ENCODE measurements around the gene DNM1. TPM values are rescaled to one million over a fixed set of nuclear protein-coding genes. Genes with fewer than 3 reads are reported as not detected.

DNM1 gene
- total RNA-seq, 2 experiments from 2014 or later = 0.60 to 1.0 TPM

DNA sequence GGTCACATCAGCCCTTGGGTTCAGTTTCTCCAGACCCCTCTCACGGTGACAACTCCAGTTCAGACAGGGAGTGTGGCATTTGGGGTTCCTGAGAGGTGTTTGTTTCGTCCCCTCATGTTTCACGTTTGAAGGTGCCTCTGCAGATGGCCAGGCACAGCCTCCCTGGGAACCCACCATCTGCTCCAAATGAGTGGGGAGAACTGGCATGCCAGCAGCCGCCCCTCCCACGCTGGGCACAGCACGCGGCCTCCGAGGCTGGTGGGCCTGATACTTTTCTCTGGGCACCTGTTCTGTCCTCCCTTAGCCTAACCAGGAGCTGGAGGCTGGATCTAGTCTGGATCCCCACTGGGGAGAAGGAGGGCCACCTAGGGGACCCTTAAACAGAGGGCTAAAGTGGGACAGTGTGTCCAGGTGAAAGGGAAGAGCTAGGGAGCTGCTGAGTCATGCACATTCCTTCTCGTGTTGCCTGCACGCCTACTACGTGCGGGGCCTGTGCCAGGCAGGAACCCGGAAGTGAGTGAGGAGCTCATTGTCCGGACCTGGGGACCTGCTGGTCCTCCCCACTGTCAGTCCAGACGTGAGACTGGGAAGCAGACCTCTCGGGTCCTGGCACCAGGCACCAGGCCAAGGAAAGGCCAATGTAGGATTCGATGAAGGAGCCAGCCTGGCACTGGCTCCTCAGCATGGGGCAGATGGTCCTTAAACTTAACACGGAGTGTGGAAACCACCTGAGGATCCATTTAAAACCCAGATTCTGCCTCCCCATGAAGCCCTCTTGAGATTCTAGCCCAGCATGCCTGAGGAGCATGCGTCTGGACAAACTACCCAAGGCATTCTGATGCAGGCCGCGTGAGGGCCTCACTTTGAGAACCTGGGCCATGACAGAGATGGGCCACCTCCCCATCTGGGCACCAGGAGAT, 11.7 kb downstream of the DNM1 start:
- Mint-ChIP-seq H3K4me1 (peaks cover 14% of the 10 kb centered on the region), H3K36me3 (ENCODE audit: low read depth) (no peaks in the 10 kb centered on the region), H3K4me3 (no peak overlapping the region), H3K27me3 (peaks cover 22% of the 10 kb centered on the region), H3K9me3 (no peaks in the 10 kb centered on the region), H3K27ac (no peak overlapping the region)
- DNase-seq = no peak
- ChIA-PET POLR2A (no interaction called here), CTCF (interaction anchor here (1.5 kb wide), 1 partner anchor 272 kb away, joined by 3 read pairs; no protein-coding TSS in a partner anchor)

DNA sequence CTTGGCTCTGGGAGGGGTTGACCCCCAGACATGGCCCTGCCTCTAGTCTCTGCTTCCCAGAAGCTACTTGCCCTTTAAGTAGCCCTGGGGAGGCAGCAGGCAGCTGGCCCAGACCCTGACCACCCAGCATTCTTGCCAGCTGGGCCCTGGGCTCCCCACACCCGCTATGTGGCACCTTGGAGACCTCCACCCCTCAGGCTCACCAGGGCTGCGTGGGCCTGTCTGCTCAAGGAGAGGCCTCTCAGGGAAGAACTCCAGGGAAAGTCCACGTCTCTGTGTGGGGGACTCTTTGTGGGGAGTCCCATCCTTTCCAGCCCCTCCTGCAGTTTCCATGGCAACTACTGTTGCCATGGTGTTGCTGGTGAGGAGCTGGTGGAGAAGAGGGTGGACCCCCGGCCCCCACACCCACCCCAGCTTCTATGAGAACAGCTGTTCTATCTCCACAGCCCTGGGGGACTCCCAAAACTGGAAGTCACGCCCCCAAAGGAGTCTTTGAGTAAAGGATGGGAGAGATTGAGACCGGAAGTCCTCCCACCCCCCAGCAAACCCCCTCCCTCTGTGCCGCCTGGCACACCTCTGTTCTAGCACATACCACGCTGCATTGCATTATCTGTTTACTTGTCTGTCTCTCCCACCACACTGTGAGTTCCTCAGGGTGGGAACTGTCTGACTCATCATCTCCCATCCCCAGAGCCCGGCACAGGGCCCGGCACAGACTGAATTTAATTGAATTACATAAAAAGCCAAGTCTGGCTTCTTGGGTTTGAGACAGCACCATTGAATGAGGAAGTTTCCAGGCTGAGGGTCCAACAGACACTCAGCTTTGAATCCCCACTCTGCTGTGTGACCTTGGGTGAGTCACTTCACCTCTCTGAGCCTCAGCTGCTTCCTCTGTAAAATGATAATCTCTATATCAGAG, 12.6 kb downstream of the DNM1 start:
- H3K27me3 Mint-ChIP-seq = peaks cover 22% of the 10 kb centered on the region
- H3K4me3 Mint-ChIP-seq = no peak overlapping the region
- H3K9me3 Mint-ChIP-seq = no peaks in the 10 kb centered on the region
- peaks cover 14% of the 10 kb centered on the region for H3K4me1 Mint-ChIP-seq
- peak overlapping the region; percentile 19 for H3K27ac Mint-ChIP-seq
- H3K36me3 Mint-ChIP-seq (ENCODE audit: low read depth) = no peaks in the 10 kb centered on the region
- CTCF ChIA-PET = no interaction called here
- DNase-seq = no peak
- POLR2A ChIA-PET = no interaction called here

DNA sequence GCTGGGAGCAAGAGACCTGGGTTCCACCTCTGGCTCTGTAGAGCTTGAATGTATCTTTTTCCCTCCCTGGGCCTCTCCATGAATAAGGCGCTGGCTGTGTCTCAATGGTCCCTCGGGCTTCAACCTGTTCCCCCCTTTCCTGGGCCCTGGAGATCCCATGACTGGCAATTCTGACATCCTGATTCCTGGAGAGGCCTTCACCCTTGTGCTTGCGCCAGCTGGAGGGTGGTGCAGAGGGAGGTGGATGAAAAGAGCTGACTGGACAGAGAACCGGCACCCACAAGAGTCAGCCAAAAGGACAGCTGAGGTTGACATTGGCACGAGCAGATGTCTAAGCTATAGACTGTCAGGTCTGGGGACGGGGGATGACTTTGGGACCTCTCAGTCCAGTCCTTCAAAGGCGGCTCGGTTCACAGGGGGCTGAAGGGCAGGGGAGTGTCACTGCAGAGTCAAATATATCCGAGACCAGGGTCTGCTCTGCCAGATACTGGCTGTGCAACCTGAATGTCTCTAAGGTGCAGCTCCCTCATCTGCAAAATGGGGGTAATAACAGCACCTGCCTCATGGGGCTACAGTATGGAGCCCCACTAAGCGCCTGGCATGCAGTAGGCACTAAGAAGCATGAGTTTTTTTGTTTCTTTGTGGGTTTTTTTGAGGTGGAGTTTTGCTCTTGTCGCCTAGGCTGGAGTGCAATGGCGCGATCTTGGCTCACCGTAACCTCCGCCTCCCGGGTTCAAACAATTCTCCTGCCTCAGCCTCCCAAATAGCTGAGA, 13.8 kb downstream of the DNM1 start:
- Mint-ChIP-seq H3K27ac (no peak overlapping the region), H3K36me3 (ENCODE audit: low read depth) (no peaks in the 10 kb centered on the region), H3K4me3 (no peak overlapping the region), H3K9me3 (no peaks in the 10 kb centered on the region), H3K27me3 (peaks cover 17% of the 10 kb centered on the region), H3K4me1 (peaks cover 14% of the 10 kb centered on the region)
- no peak for DNase-seq
- ChIA-PET POLR2A (no interaction called here), CTCF (interaction anchor here (0.5 to 1.9 kb wide), 3 partner anchors 10 to 736 kb away, joined by 3 to 5 read pairs (median 3); no protein-coding TSS in a partner anchor)

DNA sequence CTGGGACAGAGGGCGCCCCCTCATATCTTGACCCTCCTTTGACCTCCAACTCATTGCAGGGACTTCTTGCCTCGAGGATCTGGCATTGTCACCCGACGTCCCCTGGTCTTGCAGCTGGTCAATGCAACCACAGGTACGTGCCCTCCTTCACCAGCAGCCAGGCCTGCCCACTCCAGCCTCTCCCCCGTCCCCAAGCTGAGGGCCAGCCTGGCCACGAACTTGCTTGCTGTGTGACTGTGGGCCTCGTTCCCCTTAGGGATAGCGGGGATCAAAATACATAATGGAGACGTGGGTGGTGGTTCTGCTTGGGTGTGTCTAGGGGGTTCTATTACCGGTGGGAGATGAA, 15.0 kb downstream of the DNM1 start:
- ChIA-PET POLR2A (no interaction called here), CTCF (interaction anchor here (0.6 to 2.1 kb wide), 5 partner anchors 11 to 53 kb away, joined by 3 to 12 read pairs (median 4); partner anchors contain the start of gene CIZ1)
- Mint-ChIP-seq H3K27ac (peak overlapping the region; percentile 67), H3K27me3 (peaks cover 7% of the 10 kb centered on the region), H3K4me3 (peak overlapping the region; percentile 71), H3K9me3 (no peaks in the 10 kb centered on the region), H3K36me3 (ENCODE audit: low read depth) (no peaks in the 10 kb centered on the region), H3K4me1 (peaks cover 14% of the 10 kb centered on the region)
- DNase-seq = no peak

DNA sequence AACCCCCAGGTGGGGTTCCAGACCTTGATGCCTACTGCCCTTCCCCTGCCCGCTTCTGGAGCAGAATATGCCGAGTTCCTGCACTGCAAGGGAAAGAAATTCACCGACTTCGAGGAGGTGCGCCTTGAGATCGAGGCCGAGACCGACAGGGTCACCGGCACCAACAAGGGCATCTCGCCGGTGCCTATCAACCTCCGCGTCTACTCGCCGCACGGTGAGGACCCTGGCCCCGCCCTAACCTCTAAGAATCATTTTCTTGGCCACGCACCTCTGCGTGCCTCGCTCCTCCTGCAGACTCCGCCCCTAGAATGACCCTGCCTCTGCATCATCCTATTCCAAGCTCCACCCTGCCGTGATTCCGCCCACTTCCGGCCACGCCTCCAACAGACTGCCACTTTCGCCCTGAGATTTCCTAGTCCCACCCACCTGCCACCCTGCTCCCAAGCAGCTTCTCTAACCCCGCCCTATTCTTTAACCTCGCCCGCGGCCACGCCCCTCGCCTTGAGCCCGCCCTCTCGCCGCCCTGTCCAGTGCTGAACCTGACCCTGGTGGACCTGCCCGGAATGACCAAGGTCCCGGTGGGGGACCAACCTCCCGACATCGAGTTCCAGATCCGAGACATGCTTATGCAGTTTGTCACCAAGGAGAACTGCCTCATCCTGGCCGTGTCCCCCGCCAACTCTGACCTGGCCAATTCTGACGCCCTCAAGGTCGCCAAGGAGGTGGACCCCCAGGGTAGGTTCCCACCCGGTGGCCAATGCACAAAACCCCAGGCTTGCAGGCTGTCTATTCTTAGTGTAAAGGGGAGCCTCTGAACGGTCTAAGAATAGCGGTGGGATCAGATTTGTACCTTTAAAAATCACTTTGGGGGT, 15.6 kb downstream of the DNM1 start:
- POLR2A ChIA-PET = no interaction called here
- peaks cover 14% of the 10 kb centered on the region for H3K4me1 Mint-ChIP-seq
- no peaks in the 10 kb centered on the region for H3K9me3 Mint-ChIP-seq
- CTCF ChIA-PET = interaction anchor here (0.6 to 2.1 kb wide), 5 partner anchors 12 to 53 kb away, joined by 3 to 12 read pairs (median 4); partner anchors contain the start of gene CIZ1
- H3K27ac Mint-ChIP-seq = peak overlapping the region; percentile 67
- H3K36me3 Mint-ChIP-seq (ENCODE audit: low read depth) = no peaks in the 10 kb centered on the region
- H3K4me3 Mint-ChIP-seq = peak overlapping the region; percentile 71
- H3K27me3 Mint-ChIP-seq = peaks cover 6% of the 10 kb centered on the region
- DNase-seq = peak; percentile 95

DNA sequence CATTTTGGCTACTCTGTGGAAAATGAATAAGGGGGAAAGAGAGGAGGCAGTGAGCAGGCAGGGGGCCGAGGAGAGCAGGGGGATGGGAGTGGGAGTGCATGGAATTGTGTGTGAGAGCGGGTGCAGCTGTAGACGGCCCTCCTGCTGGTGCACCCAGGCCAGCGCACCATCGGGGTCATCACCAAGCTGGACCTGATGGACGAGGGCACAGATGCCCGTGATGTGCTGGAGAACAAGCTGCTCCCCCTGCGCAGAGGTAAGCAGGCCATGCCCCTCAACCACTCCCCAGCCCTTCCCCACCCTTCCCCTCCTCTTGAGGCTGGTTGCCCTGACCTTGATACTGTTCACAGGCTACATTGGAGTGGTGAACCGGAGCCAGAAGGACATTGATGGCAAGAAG, 16.7 kb downstream of the DNM1 start:
- no peak overlapping the region for H3K4me3 Mint-ChIP-seq
- no peak overlapping the region for H3K27ac Mint-ChIP-seq
- ChIA-PET POLR2A (no interaction called here), CTCF (interaction anchor here (2.1 kb wide), 2 partner anchors 21 to 29 kb away, joined by 5 to 12 read pairs; partner anchors contain the start of gene CIZ1)
- H3K36me3 Mint-ChIP-seq (ENCODE audit: low read depth) = no peaks in the 10 kb centered on the region
- peaks cover 6% of the 10 kb centered on the region for H3K27me3 Mint-ChIP-seq
- H3K9me3 Mint-ChIP-seq = no peaks in the 10 kb centered on the region
- DNase-seq = no peak
- peaks cover 14% of the 10 kb centered on the region for H3K4me1 Mint-ChIP-seq

DNA sequence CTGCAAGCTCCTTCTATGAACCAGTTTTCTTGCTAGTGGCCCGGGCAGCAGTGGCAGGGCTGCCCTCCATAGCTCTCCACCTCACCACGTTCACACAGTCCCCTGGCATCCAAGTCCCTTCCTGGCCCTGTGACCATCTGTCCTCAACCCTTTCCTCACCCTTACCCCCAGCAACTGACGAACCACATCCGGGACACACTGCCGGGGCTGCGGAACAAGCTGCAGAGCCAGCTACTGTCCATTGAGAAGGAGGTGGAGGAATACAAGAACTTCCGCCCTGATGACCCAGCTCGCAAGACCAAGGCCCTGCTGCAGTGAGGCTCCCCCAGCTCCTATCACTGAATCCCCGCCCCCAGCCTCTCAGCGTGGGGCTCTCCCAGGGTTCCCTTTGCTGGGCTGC, 18.8 kb downstream of the DNM1 start:
- POLR2A ChIA-PET = no interaction called here

DNA sequence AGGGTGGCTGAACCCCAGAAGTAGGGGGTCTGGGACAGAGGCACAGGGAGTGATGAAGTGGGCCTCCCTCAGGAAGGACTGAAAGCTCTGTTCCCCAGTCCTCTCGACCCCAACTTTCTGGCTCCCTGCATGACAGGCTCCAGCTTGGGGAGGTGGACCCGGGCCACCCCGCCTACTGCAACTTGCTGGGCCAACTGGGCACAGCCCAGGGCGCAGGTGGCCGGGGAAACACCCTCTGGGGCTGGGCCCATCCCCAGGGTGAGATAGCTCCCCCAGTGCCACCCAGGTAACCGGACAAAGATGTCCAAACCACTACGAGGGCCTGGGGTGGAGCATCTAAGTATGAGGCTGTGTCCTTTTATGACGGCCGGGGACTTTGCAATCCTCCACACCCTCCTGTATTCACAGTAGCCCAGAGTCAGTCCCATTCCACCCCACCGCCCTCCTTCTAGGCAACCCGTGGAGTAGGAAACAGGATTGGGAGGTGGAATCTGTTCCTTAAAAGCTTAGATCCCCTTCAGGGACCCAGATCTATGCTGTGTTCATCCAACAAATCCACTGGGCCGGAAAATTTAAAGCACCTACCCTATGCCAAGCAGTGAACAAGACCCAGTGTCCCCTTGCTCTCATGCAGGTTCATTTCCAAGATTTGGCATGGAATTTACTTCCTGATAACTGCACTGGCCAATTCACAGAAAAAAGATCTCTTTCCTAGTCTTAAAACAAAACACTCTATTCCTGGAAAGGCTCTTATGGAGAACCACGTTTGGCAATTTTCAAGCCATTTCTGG, 19.9 kb downstream of the DNM1 start:
- POLR2A ChIA-PET = no interaction called here
- CTCF ChIA-PET = interaction anchor here (1.2 to 2.0 kb wide), 2 partner anchors 24 to 32 kb away, joined by 3 to 7 read pairs; no protein-coding TSS in a partner anchor
- Mint-ChIP-seq H3K36me3 (ENCODE audit: low read depth) (no peaks in the 10 kb centered on the region), H3K27ac (no peak overlapping the region), H3K9me3 (no peaks in the 10 kb centered on the region), H3K27me3 (peaks cover 2% of the 10 kb centered on the region), H3K4me3 (no peak overlapping the region), H3K4me1 (peaks cover 11% of the 10 kb centered on the region)
- no peak for DNase-seq

More for the DNA sequence above, 18.8 kb downstream of the DNM1 start:
- CTCF ChIA-PET = interaction anchor here (0.9 to 2.1 kb wide), 3 partner anchors 18 to 25 kb away, joined by 3 to 7 read pairs (median 5); partner anchors contain the start of gene DNM1
- H3K27me3 Mint-ChIP-seq = peaks cover 3% of the 10 kb centered on the region
- no peaks in the 10 kb centered on the region for H3K9me3 Mint-ChIP-seq
- H3K36me3 Mint-ChIP-seq (ENCODE audit: low read depth) = no peaks in the 10 kb centered on the region
- peaks cover 14% of the 10 kb centered on the region for H3K4me1 Mint-ChIP-seq
- no peak overlapping the region for H3K27ac Mint-ChIP-seq
- no peak for DNase-seq
- H3K4me3 Mint-ChIP-seq = no peak overlapping the region

DNA sequence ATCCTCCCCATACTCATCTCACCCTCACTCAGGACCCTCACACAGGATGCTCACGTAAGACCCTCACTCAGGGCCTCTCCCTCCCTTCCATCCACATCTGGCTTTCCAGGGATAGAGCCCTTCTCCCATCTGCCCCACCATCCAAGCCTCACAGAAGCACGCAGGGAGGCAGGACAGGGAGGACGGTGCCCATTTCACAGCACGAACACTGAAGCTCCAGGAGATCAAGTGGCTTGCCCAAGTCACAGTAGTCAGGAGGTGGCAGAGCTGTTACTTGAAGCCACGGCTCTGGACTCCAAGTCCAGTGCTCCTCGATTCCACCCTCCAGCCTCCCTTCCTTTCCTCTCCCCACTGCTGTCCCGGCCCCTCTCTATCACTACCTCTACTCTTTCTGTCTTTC, 21.7 kb downstream of the DNM1 start:
- H3K4me3 Mint-ChIP-seq = no peak overlapping the region
- CTCF ChIA-PET = interaction anchor here (1.3 to 1.4 kb wide), 2 partner anchors 16 to 30 kb away, joined by 3 read pairs; no protein-coding TSS in a partner anchor
- no peaks in the 10 kb centered on the region for H3K9me3 Mint-ChIP-seq
- POLR2A ChIA-PET = no interaction called here
- no peak overlapping the region for H3K27ac Mint-ChIP-seq
- DNase-seq = no peak
- no peaks in the 10 kb centered on the region for H3K4me1 Mint-ChIP-seq
- no peaks in the 10 kb centered on the region for H3K27me3 Mint-ChIP-seq
- no peaks in the 10 kb centered on the region for H3K36me3 Mint-ChIP-seq (ENCODE audit: low read depth)

DNA sequence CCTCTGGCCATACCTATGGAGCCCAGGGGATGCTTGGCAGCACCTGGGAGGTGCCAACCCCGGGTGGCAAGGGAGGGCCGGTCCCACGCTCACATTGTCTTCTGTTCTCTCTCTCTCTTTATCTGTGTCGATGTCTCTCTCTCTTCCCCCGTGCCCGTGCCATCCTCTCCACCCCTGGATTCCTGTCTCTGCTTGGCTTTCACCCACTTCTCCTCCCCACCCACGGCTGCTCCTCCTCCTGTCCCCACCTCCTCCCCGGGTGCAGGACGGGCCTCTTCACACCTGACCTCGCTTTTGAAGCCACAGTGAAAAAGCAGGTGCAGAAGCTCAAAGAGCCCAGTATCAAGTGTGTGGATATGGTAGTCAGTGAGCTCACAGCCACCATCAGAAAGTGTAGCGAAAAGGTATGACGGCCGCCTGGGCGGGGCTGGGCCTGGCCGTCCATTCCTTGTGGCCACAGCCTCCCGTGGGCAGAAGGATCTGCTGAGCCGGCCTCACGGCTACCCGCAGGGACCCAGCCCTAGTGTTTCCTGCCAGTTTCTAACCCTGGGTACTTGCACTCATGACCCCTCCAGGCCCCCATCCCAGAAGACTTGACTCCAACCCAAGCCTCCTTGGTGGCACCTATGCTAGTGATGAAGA, 22.7 kb downstream of the DNM1 start:
- no peak overlapping the region for H3K27ac Mint-ChIP-seq
- ChIA-PET POLR2A (no interaction called here), CTCF (interaction anchor here (1.4 kb wide), 1 partner anchor 29 kb away, joined by 3 read pairs; no protein-coding TSS in a partner anchor)

DNA sequence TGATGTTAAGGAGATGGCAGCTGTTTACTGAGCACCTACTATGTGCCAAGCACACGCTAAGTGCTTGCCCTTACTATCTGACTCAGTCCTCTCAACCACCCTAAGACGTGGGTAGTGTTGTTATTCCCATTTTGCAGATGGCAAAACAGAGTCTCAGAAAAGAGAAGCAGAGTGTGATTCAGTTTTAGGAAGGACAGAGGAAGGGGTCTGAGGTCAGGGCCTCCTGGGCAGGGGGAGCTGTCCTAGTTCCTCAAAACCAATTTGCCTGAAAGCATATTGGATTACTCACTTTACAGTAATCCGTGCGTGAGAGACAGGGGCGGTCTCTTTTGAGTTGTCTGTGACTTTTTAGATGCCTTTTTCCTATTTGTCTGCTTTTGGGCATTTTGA, 23.2 kb downstream of the DNM1 start:
- Mint-ChIP-seq H3K4me3 (no peak overlapping the region), H3K36me3 (ENCODE audit: low read depth) (no peaks in the 10 kb centered on the region)
- POLR2A ChIA-PET = no interaction called here

More for the DNA sequence above, 22.7 kb downstream of the DNM1 start:
- H3K4me1 Mint-ChIP-seq = no peaks in the 10 kb centered on the region
- no peaks in the 10 kb centered on the region for H3K9me3 Mint-ChIP-seq
- no peaks in the 10 kb centered on the region for H3K27me3 Mint-ChIP-seq
- DNase-seq = no peak
- H3K4me3 Mint-ChIP-seq = no peak overlapping the region
- H3K36me3 Mint-ChIP-seq (ENCODE audit: low read depth) = no peaks in the 10 kb centered on the region

More for the DNA sequence above, 23.2 kb downstream of the DNM1 start:
- H3K27me3 Mint-ChIP-seq = no peaks in the 10 kb centered on the region
- no peak overlapping the region for H3K27ac Mint-ChIP-seq
- no peaks in the 10 kb centered on the region for H3K4me1 Mint-ChIP-seq
- CTCF ChIA-PET = no interaction called here
- DNase-seq = no peak
- H3K9me3 Mint-ChIP-seq = no peaks in the 10 kb centered on the region

All from activated CD4-positive, alpha-beta T cell treated with anti-CD3 and anti-CD28 coated beads, Interleukin-2, amount 10 ng/mL, durations not matched to agents 7 days and 5 days (primary cell).